ENCODE measurements around the gene MAPK1. TPM values are rescaled to one million over a fixed set of nuclear protein-coding genes. Genes with fewer than 3 reads are reported as not detected.
A peak's percentile ranks its signal among the peaks of the same experiment; 100 is the strongest.

The MAPK1 gene
- total and polyA plus RNA-seq, 9 of the 15 experiments (the other 6 are each of a cell fraction or from before 2014, with no cell fraction given): 46.3 to 575 (median 283) TPM

DNA sequence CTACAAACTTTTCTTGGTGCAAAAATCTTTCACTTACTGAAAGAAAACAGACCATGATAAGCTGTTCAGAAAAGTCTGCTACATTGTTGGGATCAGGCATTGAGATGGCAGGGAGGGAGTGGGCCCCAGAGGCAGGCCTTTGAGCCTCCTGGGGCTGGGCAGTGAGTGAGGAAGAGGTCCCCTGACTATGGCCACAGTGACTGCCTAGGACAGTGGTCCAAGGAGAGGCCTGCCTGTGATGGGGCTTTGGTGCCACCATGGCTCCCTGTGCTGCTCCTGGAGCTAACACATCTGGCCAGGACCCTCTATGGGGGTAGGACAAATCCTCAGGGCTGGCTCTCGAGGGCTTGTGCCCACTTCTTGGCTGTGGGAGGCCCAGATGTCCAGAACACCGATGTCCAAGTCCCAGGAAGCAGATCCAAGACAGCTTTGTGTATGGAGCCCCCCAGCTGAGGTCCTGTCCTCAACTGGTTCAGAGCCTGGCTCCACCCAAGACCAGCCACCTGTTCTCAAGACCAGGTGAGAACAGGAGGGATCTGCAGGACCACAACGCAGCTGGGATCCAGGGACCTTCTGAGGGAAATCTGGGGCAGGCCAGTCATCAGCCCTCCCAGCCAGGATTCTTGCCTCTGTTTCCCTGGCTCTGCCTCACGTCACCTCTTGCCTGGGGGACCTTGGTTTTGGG, 48.3 kb upstream of the MAPK1 start (continued):
- TF ChIP-seq, protein P1, sequence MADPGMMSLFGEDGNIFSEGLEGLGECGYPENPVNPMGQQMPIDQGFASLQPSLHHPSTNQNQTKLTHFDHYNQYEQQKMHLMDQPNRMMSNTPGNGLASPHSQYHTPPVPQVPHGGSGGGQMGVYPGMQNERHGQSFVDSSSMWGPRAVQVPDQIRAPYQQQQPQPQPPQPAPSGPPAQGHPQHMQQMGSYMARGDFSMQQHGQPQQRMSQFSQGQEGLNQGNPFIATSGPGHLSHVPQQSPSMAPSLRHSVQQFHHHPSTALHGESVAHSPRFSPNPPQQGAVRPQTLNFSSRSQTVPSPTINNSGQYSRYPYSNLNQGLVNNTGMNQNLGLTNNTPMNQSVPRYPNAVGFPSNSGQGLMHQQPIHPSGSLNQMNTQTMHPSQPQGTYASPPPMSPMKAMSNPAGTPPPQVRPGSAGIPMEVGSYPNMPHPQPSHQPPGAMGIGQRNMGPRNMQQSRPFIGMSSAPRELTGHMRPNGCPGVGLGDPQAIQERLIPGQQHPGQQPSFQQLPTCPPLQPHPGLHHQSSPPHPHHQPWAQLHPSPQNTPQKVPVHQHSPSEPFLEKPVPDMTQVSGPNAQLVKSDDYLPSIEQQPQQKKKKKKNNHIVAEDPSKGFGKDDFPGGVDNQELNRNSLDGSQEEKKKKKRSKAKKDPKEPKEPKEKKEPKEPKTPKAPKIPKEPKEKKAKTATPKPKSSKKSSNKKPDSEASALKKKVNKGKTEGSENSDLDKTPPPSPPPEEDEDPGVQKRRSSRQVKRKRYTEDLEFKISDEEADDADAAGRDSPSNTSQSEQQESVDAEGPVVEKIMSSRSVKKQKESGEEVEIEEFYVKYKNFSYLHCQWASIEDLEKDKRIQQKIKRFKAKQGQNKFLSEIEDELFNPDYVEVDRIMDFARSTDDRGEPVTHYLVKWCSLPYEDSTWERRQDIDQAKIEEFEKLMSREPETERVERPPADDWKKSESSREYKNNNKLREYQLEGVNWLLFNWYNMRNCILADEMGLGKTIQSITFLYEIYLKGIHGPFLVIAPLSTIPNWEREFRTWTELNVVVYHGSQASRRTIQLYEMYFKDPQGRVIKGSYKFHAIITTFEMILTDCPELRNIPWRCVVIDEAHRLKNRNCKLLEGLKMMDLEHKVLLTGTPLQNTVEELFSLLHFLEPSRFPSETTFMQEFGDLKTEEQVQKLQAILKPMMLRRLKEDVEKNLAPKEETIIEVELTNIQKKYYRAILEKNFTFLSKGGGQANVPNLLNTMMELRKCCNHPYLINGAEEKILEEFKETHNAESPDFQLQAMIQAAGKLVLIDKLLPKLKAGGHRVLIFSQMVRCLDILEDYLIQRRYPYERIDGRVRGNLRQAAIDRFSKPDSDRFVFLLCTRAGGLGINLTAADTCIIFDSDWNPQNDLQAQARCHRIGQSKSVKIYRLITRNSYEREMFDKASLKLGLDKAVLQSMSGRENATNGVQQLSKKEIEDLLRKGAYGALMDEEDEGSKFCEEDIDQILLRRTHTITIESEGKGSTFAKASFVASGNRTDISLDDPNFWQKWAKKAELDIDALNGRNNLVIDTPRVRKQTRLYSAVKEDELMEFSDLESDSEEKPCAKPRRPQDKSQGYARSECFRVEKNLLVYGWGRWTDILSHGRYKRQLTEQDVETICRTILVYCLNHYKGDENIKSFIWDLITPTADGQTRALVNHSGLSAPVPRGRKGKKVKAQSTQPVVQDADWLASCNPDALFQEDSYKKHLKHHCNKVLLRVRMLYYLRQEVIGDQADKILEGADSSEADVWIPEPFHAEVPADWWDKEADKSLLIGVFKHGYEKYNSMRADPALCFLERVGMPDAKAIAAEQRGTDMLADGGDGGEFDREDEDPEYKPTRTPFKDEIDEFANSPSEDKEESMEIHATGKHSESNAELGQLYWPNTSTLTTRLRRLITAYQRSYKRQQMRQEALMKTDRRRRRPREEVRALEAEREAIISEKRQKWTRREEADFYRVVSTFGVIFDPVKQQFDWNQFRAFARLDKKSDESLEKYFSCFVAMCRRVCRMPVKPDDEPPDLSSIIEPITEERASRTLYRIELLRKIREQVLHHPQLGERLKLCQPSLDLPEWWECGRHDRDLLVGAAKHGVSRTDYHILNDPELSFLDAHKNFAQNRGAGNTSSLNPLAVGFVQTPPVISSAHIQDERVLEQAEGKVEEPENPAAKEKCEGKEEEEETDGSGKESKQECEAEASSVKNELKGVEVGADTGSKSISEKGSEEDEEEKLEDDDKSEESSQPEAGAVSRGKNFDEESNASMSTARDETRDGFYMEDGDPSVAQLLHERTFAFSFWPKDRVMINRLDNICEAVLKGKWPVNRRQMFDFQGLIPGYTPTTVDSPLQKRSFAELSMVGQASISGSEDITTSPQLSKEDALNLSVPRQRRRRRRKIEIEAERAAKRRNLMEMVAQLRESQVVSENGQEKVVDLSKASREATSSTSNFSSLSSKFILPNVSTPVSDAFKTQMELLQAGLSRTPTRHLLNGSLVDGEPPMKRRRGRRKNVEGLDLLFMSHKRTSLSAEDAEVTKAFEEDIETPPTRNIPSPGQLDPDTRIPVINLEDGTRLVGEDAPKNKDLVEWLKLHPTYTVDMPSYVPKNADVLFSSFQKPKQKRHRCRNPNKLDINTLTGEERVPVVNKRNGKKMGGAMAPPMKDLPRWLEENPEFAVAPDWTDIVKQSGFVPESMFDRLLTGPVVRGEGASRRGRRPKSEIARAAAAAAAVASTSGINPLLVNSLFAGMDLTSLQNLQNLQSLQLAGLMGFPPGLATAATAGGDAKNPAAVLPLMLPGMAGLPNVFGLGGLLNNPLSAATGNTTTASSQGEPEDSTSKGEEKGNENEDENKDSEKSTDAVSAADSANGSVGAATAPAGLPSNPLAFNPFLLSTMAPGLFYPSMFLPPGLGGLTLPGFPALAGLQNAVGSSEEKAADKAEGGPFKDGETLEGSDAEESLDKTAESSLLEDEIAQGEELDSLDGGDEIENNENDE (IDR thresholded peaks at IDR 0.05; ENCODE audit: low read depth, low read length): no peak
- peak; percentile 59; the same call in 1 of the 2 replicates for TF ChIP-seq STAG1 (CRISPR knock-in tag; IDR thresholded peaks at IDR 0.05; ENCODE audit: borderline replicate concordance)
- 0 out of 2 replicates have a peak, but pooled peaks have one; percentile 56 for TF ChIP-seq HMGXB4 (CRISPR knock-in tag; IDR thresholded peaks at IDR 0.05)
- no peak for TF ChIP-seq ZBTB7A (IDR thresholded peaks at IDR 0.05; ENCODE audit: borderline replicate concordance, control insufficient read depth, low read depth, low read length)
- no peak for TF ChIP-seq NR1H2 (CRISPR knock-in tag; IDR thresholded peaks at IDR 0.05)
- TF ChIP-seq, protein P2, sequence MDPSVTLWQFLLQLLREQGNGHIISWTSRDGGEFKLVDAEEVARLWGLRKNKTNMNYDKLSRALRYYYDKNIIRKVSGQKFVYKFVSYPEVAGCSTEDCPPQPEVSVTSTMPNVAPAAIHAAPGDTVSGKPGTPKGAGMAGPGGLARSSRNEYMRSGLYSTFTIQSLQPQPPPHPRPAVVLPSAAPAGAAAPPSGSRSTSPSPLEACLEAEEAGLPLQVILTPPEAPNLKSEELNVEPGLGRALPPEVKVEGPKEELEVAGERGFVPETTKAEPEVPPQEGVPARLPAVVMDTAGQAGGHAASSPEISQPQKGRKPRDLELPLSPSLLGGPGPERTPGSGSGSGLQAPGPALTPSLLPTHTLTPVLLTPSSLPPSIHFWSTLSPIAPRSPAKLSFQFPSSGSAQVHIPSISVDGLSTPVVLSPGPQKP (CRISPR knock-in tag; IDR thresholded peaks at IDR 0.05): no peak
- TF ChIP-seq WHSC1 (IDR thresholded peaks at IDR 0.05; ENCODE audit: low read length): no peak
- TF ChIP-seq COPS2 (conservative IDR thresholded peaks at IDR 0.05): no peak
- no peak for TF ChIP-seq ZNF124 (CRISPR knock-in tag; IDR thresholded peaks at IDR 0.05)
